Testis (tissue), 3 donors: ENCODE measurements around the gene KIAA1755. TPM values are rescaled to one million over a fixed set of nuclear protein-coding genes. Genes with fewer than 3 reads are reported as not detected.

ENCODE experiments used
- DNase-seq: peaks from one replicate; pipeline ENCODE4 v3.0.0-alpha.2; 2019
- H3K27ac ChIP-seq, 2 donors: fragments of 200-600 bp; sonication (generic); one replicate each; pipeline ENCODE4 v1.5.1; 2019
- H3K27me3 ChIP-seq: fragments of 200-600 bp; sonication (generic); one replicate; pipeline ENCODE4 v1.5.1; 2019
- H3K36me3 ChIP-seq: fragments of 200-600 bp; sonication (generic); one replicate; pipeline ENCODE4 v1.5.1; 2017; ENCODE audit warnings: low read depth; ENCODE audit errors: missing control alignments
- H3K4me1 ChIP-seq: fragments of 200-600 bp; sonication (generic); one replicate; pipeline ENCODE4 v1.5.1; 2019
- H3K4me3 ChIP-seq, 2 donors: fragments of 200-600 bp; sonication (generic); one replicate each; pipeline ENCODE4 v1.5.1; 2017 to 2019
- H3K9me3 ChIP-seq: fragments of 200-600 bp; sonication (generic); one replicate; pipeline ENCODE4 v1.5.1; 2017
- CTCF ChIP-seq, 3 experiments: fragments of 450-650 bp in 2 of 3; fragments of 200-600 bp in 1 of 3; sonication (generic) in 1 of 3; IDR thresholded peaks; one replicate each; pipeline ENCODE4 v1.5.1; 2016 to 2019; ENCODE audit warnings: antibody characterized with exemption in 3 of 3, mild to moderate bottlenecking in 2 of 3, moderate library complexity in 1 of 3
- POLR2A ChIP-seq: fragments of 450-650 bp; IDR thresholded peaks from one replicate; pipeline ENCODE4 v1.6.1; 2017; ENCODE audit warnings: antibody characterized with exemption, mild to moderate bottlenecking, moderate library complexity
- WGBS, 2 donors: methylation state at CpG; one replicate each; pipeline ENCODE4 v1.1.5; 2018; 5-methylcytosine and 5-hydroxymethylcytosine counted together
- intact Hi-C: fragments of 100-400 bp; cut with DNase I; formaldehyde crosslinking; loops from one replicate; pipeline ENCODE4 v1.15.1; 2023; ENCODE audit warnings: low total_unique reads
- polyA plus RNA-seq: library from polyadenylated mRNA; stranded (reverse); fragments of 350-450 nt; fragmentation: Illumina TruSeq; extraction: RNeasy Lipid Tissue Mini Kit (QIAGEN cat#74804); gene quantifications from one replicate; pipeline ENCODE4 v1.2.3, GENCODE V29; 2014; ENCODE audit warnings: low read depth, low replicate concordance; ENCODE audit not compliant: insufficient read depth
- total RNA-seq, 2 donors: library from RNA; depleted of rRNA; stranded (reverse); fragments of >200 nt; gene quantifications; one replicate each; pipeline ENCODE4 v1.2.3, GENCODE V29; 2016

Gene KIAA1755
- total and polyA plus RNA-seq, 3 donors from 2014 or later = 5.2 to 9.6 (median 7.6) TPM

GRCh38 chr20:38216201-38216600, 44.3 kb downstream of the KIAA1755 start:
- Histone ChIP-seq H3K27me3 (no peaks in the 10 kb centered on the region), H3K9me3 (no peaks in the 10 kb centered on the region), H3K36me3 (no peaks in the 10 kb centered on the region), H3K4me3 (no peak overlapping the region), H3K27ac (no peak overlapping the region), H3K4me1 (peaks cover 7% of the 10 kb centered on the region)
- no peak for TF ChIP-seq CTCF (IDR thresholded peaks at IDR 0.05)
- TF ChIP-seq POLR2A = no peak
- DNase-seq = no peak
- WGBS, 2 donors = 45 to 83% methylated on average over 2 to 6 of the region's 6 CpGs
- intact Hi-C loops = no loop called here

GRCh38 chr20:38215194-38216182, 45.0 kb downstream of the KIAA1755 start:
- no peak for DNase-seq
- Histone ChIP-seq H3K27ac (no peak overlapping the region), H3K36me3 (no peaks in the 10 kb centered on the region), H3K4me1 (peaks cover 7% of the 10 kb centered on the region), H3K9me3 (no peaks in the 10 kb centered on the region), H3K27me3 (no peaks in the 10 kb centered on the region), H3K4me3 (no peak overlapping the region)
- 83 to 89% methylated on average over 22 to 23 of the region's 23 CpGs for WGBS, 2 donors
- TF ChIP-seq POLR2A = no peak
- intact Hi-C loops = no loop called here

GRCh38 chr20:38214256-38215193, 46.0 kb downstream of the KIAA1755 start:
- Histone ChIP-seq H3K36me3 (no peaks in the 10 kb centered on the region), H3K4me3 (no peak overlapping the region), H3K27me3 (no peaks in the 10 kb centered on the region), H3K27ac (no peak overlapping the region), H3K4me1 (peaks cover 7% of the 10 kb centered on the region), H3K9me3 (no peaks in the 10 kb centered on the region)
- no peak for DNase-seq
- TF ChIP-seq CTCF (IDR thresholded peaks at IDR 0.05) (no peak), POLR2A (no peak)
- 78 to 84% methylated on average over 18 to 19 of the region's 19 CpGs for WGBS, 2 donors
- intact Hi-C loops = no loop called here

- Histone ChIP-seq H3K4me3 (no peak overlapping the region), H3K27me3 (no peaks in the 10 kb centered on the region), H3K27ac (no peak overlapping the region), H3K36me3 (no peaks in the 10 kb centered on the region), H3K9me3 (no peaks in the 10 kb centered on the region), H3K4me1 (peaks cover 7% of the 10 kb centered on the region)
- WGBS, 2 donors = 88 to 100% methylated on average over 1 to 5 of the region's 5 CpGs
- TF ChIP-seq CTCF (IDR thresholded peaks at IDR 0.05) (no peak), POLR2A (no peak)
- no peak for DNase-seq
- intact Hi-C loops = no loop called here
Measured at GRCh38 chr20:38213607-38213940, 47.0 kb downstream of the KIAA1755 start.
